ENCODE measurements around the gene RFXAP.

GRCh38 chr13:36772853-36773252 is 46.2 kb upstream of the RFXAP start:
- no peak for TF ChIP-seq POLR2A (IDR thresholded peaks at IDR 0.05)
- TF ChIP-seq CTCF (IDR thresholded peaks at IDR 0.05) = no peak

All from lower leg skin (tissue), 3 donors.